Measurements from ENCODE around the gene CHAC2.

- TF ChIP-seq CTCF (conservative IDR thresholded peaks at IDR 0.05 in 1 of 2, IDR thresholded peaks at IDR 0.05 in 1 of 2; ENCODE audit: low read depth in 1 of 2, low read length in 2 of 2): no peak
- no peak for TF ChIP-seq EZH2 (IDR thresholded peaks at IDR 0.05; ENCODE audit: low read length, missing control alignments)
These were observed 18.7 kb downstream of the CHAC2 start for GRCh38 chr2:53786352-53786704.

All from fibroblast of lung (primary cell).